ENCODE measurements around the gene SESN1.

DNA sequence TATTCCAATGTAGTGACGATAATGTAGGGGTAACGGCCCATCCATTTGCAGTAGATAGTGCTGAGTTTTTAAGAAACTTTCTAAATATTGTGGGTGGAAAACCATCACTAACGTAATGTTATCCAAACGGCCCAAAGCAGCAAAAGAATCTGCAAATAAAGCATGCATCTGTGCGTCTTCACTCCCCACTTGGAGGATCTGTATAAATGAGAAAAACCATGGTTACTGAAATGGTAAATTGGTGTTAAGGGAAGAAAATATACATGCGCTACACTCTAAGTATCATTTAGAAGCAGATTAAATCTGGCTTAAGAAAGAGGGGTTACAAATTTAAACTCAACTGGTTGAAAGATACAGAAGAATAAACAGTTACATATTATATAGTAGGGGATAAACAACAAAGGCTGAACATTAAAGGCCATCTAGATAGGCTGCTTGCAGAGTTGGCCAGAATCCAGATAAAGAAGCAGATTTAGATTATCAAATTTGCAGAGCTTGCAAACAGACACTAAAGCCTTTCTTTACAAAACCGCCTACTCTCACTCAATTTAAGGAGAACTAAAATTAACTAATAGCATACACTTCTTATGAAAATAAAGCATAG is 93.3 kb downstream of the SESN1 start:
- TF ChIP-seq CTCF (IDR thresholded peaks at IDR 0.05; ENCODE audit: insufficient read depth, low read depth, low read length), result no peak
- no peak for TF ChIP-seq EZH2 (IDR thresholded peaks at IDR 0.05; ENCODE audit: insufficient read depth, low read length)

Data from astrocyte (in vitro differentiated cells and primary cell).